C4-2B (cell line): ENCODE results near the gene VWCE.

Experiments used
- ZFX ChIP-seq: fragments of 450-650 bp; IDR thresholded peaks from 2 replicates; pipeline ENCODE4 v1.6.1; 2017
- TF ChIP-seq, protein P1 (sequence below): fragments of 450-650 bp; conservative IDR thresholded peaks from 2 replicates; pipeline ENCODE4 v1.5.1; 2017; ENCODE audit warnings: mild to moderate bottlenecking

GRCh38 chr11:61256710-61257482 is 38.2 kb downstream of the VWCE start:
- TF ChIP-seq, protein P1, sequence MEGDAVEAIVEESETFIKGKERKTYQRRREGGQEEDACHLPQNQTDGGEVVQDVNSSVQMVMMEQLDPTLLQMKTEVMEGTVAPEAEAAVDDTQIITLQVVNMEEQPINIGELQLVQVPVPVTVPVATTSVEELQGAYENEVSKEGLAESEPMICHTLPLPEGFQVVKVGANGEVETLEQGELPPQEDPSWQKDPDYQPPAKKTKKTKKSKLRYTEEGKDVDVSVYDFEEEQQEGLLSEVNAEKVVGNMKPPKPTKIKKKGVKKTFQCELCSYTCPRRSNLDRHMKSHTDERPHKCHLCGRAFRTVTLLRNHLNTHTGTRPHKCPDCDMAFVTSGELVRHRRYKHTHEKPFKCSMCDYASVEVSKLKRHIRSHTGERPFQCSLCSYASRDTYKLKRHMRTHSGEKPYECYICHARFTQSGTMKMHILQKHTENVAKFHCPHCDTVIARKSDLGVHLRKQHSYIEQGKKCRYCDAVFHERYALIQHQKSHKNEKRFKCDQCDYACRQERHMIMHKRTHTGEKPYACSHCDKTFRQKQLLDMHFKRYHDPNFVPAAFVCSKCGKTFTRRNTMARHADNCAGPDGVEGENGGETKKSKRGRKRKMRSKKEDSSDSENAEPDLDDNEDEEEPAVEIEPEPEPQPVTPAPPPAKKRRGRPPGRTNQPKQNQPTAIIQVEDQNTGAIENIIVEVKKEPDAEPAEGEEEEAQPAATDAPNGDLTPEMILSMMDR, result no peak
- no peak for TF ChIP-seq ZFX
